ENCODE results near the gene ACSS2.

DNA sequence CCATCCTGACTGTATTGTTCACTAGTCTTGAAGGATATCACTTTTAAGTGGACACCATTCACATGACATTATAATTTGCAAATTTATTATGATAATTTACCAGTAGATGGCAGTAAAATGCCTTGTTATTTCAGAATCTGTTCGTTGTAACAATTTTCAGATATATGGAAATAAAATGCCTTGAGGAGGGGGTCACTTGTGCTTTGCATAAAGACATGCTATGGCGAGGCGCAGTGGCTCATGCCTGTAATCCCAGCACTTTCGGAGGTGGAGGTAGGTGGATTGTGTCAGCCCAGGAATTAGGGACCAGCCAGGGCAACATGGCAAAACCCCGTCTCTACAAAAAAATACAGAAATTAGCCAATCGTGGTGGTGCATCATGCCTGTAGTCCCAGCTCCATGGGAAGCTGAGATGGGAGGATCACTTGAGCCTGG is 41.9 kb upstream of the ACSS2 start:
- no peak for TF ChIP-seq POLR2A (IDR thresholded peaks at IDR 0.05)
- TF ChIP-seq, protein P1, sequence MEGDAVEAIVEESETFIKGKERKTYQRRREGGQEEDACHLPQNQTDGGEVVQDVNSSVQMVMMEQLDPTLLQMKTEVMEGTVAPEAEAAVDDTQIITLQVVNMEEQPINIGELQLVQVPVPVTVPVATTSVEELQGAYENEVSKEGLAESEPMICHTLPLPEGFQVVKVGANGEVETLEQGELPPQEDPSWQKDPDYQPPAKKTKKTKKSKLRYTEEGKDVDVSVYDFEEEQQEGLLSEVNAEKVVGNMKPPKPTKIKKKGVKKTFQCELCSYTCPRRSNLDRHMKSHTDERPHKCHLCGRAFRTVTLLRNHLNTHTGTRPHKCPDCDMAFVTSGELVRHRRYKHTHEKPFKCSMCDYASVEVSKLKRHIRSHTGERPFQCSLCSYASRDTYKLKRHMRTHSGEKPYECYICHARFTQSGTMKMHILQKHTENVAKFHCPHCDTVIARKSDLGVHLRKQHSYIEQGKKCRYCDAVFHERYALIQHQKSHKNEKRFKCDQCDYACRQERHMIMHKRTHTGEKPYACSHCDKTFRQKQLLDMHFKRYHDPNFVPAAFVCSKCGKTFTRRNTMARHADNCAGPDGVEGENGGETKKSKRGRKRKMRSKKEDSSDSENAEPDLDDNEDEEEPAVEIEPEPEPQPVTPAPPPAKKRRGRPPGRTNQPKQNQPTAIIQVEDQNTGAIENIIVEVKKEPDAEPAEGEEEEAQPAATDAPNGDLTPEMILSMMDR (IDR thresholded peaks at IDR 0.05), result peak; percentile 34 to 64 (median 50)
